Measurements from ENCODE around the gene ARL6IP6.
"Not testable (repeated sequence)": the region's sequence is repeated elsewhere in the genome, so short reads cannot be mapped to it uniquely, and the experiment has no call there.

Gene ARL6IP6

DNA sequence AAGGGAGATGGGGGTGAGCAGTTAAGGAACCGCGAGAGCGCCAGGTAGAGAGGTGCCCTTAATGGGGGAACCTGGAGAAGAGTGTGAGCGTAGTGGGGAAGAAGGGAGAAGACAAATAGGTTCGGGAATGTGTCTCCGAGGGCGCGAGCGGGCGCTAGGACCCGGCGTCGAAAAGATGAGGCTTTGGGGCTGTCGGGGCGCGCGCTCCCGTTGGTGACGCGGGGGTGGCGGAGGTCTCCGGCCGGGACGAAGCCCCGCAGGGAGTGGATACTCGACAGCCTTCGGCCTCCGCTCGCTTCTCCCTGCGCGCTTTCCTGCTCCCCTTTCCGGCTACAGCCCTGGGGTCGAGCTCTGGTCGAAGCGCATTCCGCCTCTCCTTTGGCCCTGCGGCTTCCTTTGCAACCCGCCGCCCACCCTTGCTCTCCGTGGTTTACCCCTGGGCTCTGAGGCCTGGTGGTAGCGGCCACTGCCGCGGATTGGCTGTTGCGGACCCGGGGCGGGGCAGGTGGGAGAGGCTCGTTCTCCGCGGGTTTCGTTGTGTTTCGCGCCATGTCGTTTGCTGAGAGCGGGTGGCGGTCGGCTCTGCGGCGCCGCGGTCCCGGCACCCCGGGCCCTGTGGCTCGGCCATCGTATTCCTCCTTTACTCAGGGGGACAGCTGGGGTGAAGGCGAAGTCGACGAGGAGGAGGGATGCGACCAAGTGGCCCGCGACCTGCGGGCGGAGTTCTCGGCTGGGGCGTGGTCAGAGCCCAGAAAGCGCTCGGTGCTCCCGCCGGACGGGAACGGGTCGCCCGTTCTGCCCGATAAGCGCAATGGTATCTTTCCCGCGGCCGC lies at the start of gene ARL6IP6:
TSS of gene ARL6IP6 (plus strand) at position 545 of the 833 bp plus-strand sequence. CDS start at position 550, 5 bp downstream.
- peak; percentile 17 for DNase-seq

DNA sequence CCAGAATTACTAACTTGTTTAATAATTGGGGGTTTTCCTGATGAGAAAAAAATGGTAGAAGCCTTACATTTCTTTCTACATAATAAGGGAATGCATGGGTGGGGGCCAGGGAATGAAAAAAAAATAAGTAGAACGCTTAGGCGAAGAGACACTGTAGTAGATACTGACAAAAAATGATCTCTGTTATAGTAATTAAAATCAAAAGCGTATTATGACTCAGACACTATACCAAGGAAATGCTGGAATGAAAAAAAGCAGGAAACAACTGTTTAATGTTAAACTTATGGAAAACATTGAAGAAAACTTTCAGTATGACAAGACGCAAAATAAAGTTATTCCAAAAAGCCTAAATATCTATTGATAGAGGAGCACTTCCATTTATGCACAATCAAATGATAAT lies 44.1 kb upstream of the ARL6IP6 start:
- DNase-seq: no peak

- DNase-seq: no peak
Measured at GRCh38 chr2:152676461-152676860, 42.0 kb upstream of the ARL6IP6 start.

GRCh38 chr2:152678808-152679207 lies 39.6 kb upstream of the ARL6IP6 start:
- DNase-seq: no peak

GRCh38 chr2:152682663-152683062 lies 35.8 kb upstream of the ARL6IP6 start:
- no peak for DNase-seq

- DNase-seq: no peak
Measured at GRCh38 chr2:152683400-152683799, 35.0 kb upstream of the ARL6IP6 start.

- DNase-seq: no peak
Measured at GRCh38 chr2:152686321-152686720, 32.1 kb upstream of the ARL6IP6 start.

GRCh38 chr2:152693033-152693432 lies 25.4 kb upstream of the ARL6IP6 start:
- DNase-seq: no peak

DNA sequence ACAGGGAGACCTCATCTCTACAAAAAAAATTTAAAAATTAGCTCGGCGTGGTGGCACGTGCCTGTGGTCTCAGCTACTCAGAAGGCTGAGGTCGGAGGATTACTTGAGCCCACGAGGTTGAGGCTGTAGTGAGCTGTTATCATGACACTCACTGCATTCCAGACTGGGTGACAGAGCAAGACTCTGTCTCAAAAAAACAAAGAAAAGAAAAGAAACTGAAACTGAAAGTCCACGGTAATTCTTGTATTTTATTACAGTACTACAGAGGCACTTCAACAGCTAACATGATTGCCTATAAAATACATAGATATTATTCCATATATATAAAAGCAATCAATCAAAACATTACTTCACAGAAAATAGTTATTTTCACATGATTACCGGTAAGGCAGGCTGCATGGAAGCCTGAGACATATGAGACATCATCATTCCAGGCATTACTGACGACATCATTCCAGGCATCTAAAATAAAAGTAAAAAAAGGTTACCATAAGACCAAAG lies 24.2 kb upstream of the ARL6IP6 start:
- DNase-seq: no peak

DNA sequence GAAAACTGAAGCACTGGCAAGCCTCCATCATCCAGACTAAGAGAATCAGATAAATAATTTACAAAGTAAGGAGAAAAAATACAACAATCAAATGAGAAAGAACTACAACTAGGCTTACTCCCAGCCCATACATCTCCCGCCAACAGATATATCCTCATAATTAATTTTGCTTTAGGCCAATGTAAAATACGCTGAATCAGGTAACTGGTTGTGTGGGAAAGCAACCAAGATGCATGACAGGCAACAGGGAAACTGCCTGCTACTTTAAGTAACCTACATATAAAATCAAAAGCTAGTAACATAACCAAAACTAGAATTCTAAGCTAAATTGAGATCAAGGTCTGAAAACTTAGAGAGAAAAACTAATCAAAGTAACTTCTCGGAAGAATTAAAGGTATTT lies 22.7 kb upstream of the ARL6IP6 start:
- DNase-seq: no peak

GRCh38 chr2:152696476-152696875 lies 21.9 kb upstream of the ARL6IP6 start:
- DNase-seq: no peak

DNA sequence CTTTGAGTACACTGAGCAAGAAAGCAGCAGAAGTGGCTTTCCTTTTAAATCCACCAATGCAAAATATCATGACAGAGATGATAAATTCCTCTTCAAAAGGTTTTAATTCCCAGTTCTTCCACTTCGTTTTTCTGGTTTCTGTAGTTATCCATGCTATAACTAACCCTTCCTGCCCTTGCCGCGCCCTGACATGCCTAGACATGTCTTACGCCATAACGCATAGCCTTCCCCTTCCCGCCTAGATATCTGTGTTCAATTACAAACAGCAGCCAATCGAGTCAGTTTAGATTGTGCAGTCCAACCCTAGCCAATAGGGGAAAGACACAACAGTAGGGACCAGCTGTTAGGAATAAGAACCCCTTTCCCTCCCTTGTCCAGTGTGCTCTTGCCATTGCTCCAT lies 17.2 kb upstream of the ARL6IP6 start:
- no peak for DNase-seq

DNA sequence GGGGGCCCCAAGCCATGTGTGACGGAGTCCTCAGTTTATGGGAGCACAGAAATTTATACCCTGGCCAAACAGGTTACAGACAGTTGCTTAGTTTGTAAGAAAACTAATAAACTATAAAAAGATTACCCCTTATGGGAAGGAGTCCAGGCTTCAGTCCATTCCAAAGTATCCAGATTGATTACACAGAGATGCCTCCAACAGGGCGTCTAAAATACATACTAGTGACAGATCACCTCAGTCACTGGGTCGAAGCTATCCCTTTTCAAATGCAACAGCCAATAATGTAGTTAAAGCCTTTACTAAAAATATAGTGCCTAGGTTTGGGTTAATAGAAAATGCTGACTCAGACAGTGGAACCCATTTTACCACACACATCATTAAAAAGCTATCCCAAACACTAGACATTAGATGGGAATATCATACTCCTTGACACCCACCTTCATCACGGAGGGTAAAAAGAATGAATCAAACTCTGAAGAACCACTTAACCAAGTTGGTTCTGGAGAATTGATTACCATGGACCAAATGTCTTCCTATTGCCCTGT lies 11.9 kb upstream of the ARL6IP6 start:
- no peak for DNase-seq

DNA sequence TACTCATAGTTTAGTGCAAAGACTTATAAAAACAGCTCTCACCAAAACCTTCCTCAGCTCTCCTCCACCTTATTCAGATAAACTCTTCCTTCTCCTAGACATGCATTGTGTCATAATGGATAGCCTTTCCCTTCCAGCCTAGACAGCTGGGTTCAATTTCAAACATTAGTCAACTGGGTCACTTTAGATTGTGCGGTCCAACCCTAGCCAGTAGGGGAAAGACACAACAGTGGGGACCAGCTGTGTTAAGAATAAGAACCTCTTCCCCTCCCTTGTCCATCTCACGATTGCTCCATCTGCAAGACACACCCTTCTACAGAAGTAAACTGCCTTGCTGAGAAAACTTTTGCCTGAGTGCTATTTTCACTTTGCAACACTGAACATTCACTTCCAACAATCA lies 9.7 kb upstream of the ARL6IP6 start:
- DNase-seq: no peak

GRCh38 chr2:152710713-152711112 lies 7.7 kb upstream of the ARL6IP6 start:
- DNase-seq: no peak

DNA sequence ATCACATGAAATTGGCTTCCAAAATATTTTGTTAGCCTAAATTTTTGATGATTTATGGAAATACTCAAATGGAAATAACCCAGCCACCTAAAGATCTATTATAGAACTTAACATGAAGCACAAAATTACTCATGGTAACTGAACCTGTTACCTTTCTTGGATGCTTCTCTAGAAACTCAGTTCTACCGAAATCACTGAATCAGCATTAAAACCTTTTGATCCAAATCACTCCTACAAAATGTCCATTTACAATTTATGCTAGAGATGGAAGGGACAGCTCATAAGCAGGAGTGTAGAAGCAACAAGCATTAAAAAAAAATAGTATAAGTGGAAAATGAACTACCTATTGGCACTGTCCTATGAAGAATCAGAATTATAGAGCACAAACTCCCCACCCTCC lies 3.3 kb upstream of the ARL6IP6 start:
- no peak for DNase-seq

DNA sequence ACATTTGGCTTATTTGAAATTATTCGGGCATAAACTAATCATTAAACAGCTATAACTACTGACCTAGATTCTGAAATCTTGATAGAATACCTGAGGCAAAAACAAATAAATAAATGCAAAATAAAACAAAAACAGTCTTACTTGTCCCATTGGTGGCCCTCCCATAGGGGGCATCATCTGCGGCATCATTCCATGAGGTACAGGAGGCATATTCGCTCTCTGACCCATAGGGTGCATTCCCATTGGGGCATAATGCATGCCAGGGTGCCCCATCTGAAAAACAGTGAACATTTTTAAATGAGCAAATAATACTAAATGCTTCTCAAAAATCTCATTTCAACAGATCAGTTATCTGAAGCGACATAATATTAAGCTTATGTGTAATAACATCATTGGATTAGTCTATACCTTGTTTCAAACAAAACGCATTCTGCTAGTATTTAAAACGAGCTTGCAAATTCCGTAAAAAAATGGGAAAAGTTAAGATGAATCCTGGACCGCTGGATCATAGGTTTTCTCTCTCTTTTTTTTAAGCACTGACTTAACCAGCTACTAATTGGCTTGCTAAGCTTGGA lies 2.5 kb upstream of the ARL6IP6 start:
- no peak for DNase-seq

GRCh38 chr2:152716805-152717227 lies 1.6 kb upstream of the ARL6IP6 start:
- no peak for DNase-seq

DNA sequence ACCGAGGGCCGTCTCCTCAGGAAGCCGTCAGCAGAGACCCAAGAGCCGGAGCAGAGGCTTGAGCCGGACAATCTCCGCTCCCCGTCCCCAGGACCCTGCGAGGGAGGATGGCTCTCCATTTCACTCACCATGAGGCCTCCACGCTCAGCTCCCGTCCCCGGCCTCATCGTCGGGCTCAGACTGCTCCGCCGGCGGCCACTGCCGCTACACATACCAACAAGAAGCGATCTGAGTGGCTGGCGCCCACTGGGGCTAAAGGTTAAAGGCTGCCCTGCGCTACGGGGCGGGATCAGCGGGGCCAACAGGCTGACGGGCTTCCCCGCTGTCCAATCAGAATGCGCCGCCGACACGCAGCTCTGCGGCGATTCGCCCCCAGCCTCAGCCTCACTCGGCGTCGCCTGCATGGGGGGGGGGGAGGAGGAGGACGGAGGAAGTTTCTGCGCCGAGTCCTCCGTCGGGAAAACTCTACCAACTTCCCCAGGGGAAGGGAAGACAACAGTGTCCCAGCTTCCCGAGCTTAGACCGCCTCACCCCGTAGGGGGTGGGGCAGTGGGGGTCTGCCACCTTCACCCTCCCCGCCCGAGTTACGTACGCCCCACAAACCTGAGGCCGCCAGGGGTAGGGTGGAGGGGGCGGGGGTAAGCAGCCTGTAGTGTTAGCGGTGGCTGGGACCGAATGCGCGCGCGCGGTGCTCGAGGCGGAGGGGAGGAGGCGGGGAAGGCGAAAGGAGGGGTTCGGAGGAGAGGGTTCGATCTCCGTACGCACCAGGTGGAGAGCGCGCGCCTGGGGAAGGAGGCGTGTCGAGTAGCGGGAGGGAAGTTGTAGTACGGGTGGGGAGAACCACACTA lies 968 bp upstream of the ARL6IP6 start, which contains the start of gene PRPF40A:
TSS of gene PRPF40A (minus strand) at position 234 of the 848 bp plus-strand sequence. CDS start at position 212, 22 bp downstream.
- DNase-seq: peak; percentile 47

- DNase-seq: no peak
Measured at GRCh38 chr2:152718909-152719645, 657 bp downstream of the ARL6IP6 start.

DNA sequence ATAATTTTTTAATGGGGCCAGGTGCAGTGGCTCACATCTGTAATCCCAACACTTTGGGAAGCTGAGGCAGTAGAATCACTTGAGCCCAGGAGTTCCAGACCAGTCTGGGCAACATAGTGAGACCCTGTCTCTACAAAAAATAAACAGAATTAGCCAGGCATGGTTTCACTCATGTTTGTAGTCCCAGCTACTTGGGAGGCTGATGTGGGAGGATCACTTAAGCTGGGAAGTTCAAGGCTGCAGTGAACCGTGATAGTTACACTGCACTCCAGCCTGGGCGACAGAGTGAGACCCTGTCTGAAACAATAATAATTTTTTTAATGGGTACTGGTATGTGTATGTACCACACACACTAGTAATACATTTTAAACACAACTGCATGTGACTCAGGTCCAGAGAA lies 2.4 kb downstream of the ARL6IP6 start:
- DNase-seq: no peak

DNA sequence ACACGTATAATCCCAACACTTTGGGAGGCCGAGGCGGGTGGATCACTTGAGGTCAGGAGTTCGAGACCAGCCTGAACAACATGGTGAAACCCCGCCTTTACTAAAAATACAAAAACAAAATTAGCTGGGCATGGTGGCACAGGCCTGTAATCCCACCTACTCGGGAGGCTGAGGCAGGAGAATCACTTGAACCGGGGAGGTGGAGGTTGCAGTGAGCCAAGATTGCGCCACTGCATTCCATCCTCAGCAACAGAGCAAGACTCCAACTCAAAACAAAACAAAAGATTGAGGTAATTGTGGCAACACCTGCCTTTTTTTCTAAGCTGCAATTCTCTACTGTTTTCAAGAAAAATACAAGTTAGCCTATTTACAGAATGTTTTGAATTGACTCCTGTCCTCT lies 4.2 kb downstream of the ARL6IP6 start:
- DNase-seq: not testable (repeated sequence)
